ENCODE results near the gene UBE2J1. TPM values are rescaled to one million over a fixed set of nuclear protein-coding genes. Genes with fewer than 3 reads are reported as not detected.
"Not testable (repeated sequence)": the region's sequence is repeated elsewhere in the genome, so short reads cannot be mapped to it uniquely, and the experiment has no call there.

UBE2J1 gene
- 18.0 TPM for total RNA-seq
- long read RNA-seq, full-length matches to known transcripts: 23 of 35 reads
- long read RNA-seq, partial matches to known transcripts: 3 of 35 reads
- long read RNA-seq, other reads (novel, unspliced or antisense): 9 of 35 reads

GRCh38 chr6:89352278-89353117, at the start of gene UBE2J1:
TSS of gene UBE2J1 (minus strand) at chr6:89352722. CDS start at chr6:89352569, 153 bp downstream.
- intact Hi-C loops (cut with DNase I): loop anchor here (1.0 to 10.0 kb wide), 3 partner anchors 208 to 388 kb away; partner anchors contain the start of genes PM20D2, PNRC1 and RNGTT
- peak; percentile 97 for DNase-seq (ENCODE audit: low spot score)

GRCh38 chr6:89400912-89401399, 48.4 kb upstream of the UBE2J1 start:
- intact Hi-C loops (cut with DNase I): no loop called here
- no peak for DNase-seq (ENCODE audit: low spot score)

GRCh38 chr6:89400050-89400449, 47.5 kb upstream of the UBE2J1 start:
- intact Hi-C loops (cut with DNase I): no loop called here

GRCh38 chr6:89398762-89399525, 46.4 kb upstream of the UBE2J1 start:
- intact Hi-C loops (cut with DNase I): no loop called here
- no peak for DNase-seq (ENCODE audit: low spot score)

More at GRCh38 chr6:89400050-89400449, 47.5 kb upstream of the UBE2J1 start:
- DNase-seq (ENCODE audit: low spot score): no peak

GRCh38 chr6:89397884-89398283, 45.4 kb upstream of the UBE2J1 start:
- DNase-seq (ENCODE audit: low spot score); intact Hi-C loops (cut with DNase I): not testable (repeated sequence)

- intact Hi-C loops (cut with DNase I): no loop called here
- DNase-seq (ENCODE audit: low spot score): no peak
Measured at GRCh38 chr6:89393659-89394058, 41.1 kb upstream of the UBE2J1 start.

- intact Hi-C loops (cut with DNase I): no loop called here
- no peak for DNase-seq (ENCODE audit: low spot score)
Measured at GRCh38 chr6:89392823-89393222, 40.3 kb upstream of the UBE2J1 start.

GRCh38 chr6:89388846-89389245, 36.3 kb upstream of the UBE2J1 start:
- no peak for DNase-seq (ENCODE audit: low spot score)
- intact Hi-C loops (cut with DNase I): no loop called here

- intact Hi-C loops (cut with DNase I): no loop called here
- DNase-seq (ENCODE audit: low spot score): no peak
Measured at GRCh38 chr6:89387516-89388201, 35.1 kb upstream of the UBE2J1 start.

- DNase-seq (ENCODE audit: low spot score): no peak
- intact Hi-C loops (cut with DNase I): no loop called here
Measured at GRCh38 chr6:89386917-89387491, 34.5 kb upstream of the UBE2J1 start.

GRCh38 chr6:89385846-89386245, 33.3 kb upstream of the UBE2J1 start:
- DNase-seq (ENCODE audit: low spot score): no peak
- intact Hi-C loops (cut with DNase I): no loop called here

- no peak for DNase-seq (ENCODE audit: low spot score)
- intact Hi-C loops (cut with DNase I): no loop called here
Measured at GRCh38 chr6:89385156-89385667, 32.7 kb upstream of the UBE2J1 start.

- intact Hi-C loops (cut with DNase I): no loop called here
- DNase-seq (ENCODE audit: low spot score): no peak
Measured at GRCh38 chr6:89381031-89381430, 28.5 kb upstream of the UBE2J1 start.

GRCh38 chr6:89379281-89379680, 26.8 kb upstream of the UBE2J1 start:
- intact Hi-C loops (cut with DNase I): no loop called here
- DNase-seq (ENCODE audit: low spot score): no peak

- no peak for DNase-seq (ENCODE audit: low spot score)
- intact Hi-C loops (cut with DNase I): no loop called here
Measured at GRCh38 chr6:89378628-89379027, 26.1 kb upstream of the UBE2J1 start.

- intact Hi-C loops (cut with DNase I): no loop called here
- DNase-seq (ENCODE audit: low spot score): peak; percentile 86
Measured at GRCh38 chr6:89375427-89376267, 23.1 kb upstream of the UBE2J1 start.

- no peak for DNase-seq (ENCODE audit: low spot score)
- intact Hi-C loops (cut with DNase I): no loop called here
Measured at GRCh38 chr6:89372506-89372901, 20.0 kb upstream of the UBE2J1 start.

- intact Hi-C loops (cut with DNase I): no loop called here
- peak; percentile 92 for DNase-seq (ENCODE audit: low spot score)
Measured at GRCh38 chr6:89371849-89372505, 19.5 kb upstream of the UBE2J1 start.
